ENCODE measurements around the gene KATNAL2.

Gene KATNAL2

GRCh38 chr18:46917108-46917802 lies at the start of gene KATNAL2, which contains the start of gene PIAS2:
TSS of gene KATNAL2 (plus strand) at chr18:46917602. CDS start at chr18:46946873, 29,271 bp downstream.
TSS of gene PIAS2 (minus strand) at chr18:46917507. CDS start at chr18:46917345, 162 bp downstream.
- peak; percentile 82 to 83 for DNase-seq

- no peak for DNase-seq
Observed at GRCh38 chr18:46868169-46868921, 49.1 kb upstream of the KATNAL2 start.

GRCh38 chr18:46877329-46877987 lies 39.9 kb upstream of the KATNAL2 start:
- DNase-seq: no peak

GRCh38 chr18:46883180-46883579 lies 34.2 kb upstream of the KATNAL2 start:
- DNase-seq: no peak

GRCh38 chr18:46886893-46887292 lies 30.5 kb upstream of the KATNAL2 start:
- DNase-seq: no peak

- no peak for DNase-seq
Observed at GRCh38 chr18:46888965-46889364, 28.4 kb upstream of the KATNAL2 start.

GRCh38 chr18:46891742-46892214 lies 25.6 kb upstream of the KATNAL2 start:
- DNase-seq: no peak

- DNase-seq: no peak
Observed at GRCh38 chr18:46892842-46893241, 24.6 kb upstream of the KATNAL2 start.

GRCh38 chr18:46893360-46893759 lies 24.0 kb upstream of the KATNAL2 start:
- no peak for DNase-seq

GRCh38 chr18:46894124-46894523 lies 23.3 kb upstream of the KATNAL2 start:
- DNase-seq: no peak

GRCh38 chr18:46899274-46899948 lies 18.0 kb upstream of the KATNAL2 start:
- DNase-seq: no peak

- no peak for DNase-seq
Observed at GRCh38 chr18:46903406-46903805, 14.0 kb upstream of the KATNAL2 start.

GRCh38 chr18:46909497-46909896 lies 7.9 kb upstream of the KATNAL2 start:
- no peak for DNase-seq

- no peak for DNase-seq
Observed at GRCh38 chr18:46910856-46911255, 6.5 kb upstream of the KATNAL2 start.

GRCh38 chr18:46915800-46916550 lies 1.4 kb upstream of the KATNAL2 start:
- DNase-seq: no peak

- peak; percentile 33 to 44 for DNase-seq
Observed at GRCh38 chr18:46916551-46917107, 773 bp upstream of the KATNAL2 start.

- no peak for DNase-seq
Observed at GRCh38 chr18:46917803-46918600, 600 bp downstream of the KATNAL2 start.

- no peak for DNase-seq
Observed at GRCh38 chr18:46920067-46920466, 2.7 kb downstream of the KATNAL2 start.

GRCh38 chr18:46920653-46921052 lies 3.3 kb downstream of the KATNAL2 start:
- DNase-seq: no peak

- DNase-seq: no peak
Observed at GRCh38 chr18:46939337-46939963, 22.0 kb downstream of the KATNAL2 start.
